Occipital lobe (tissue), 2 donors: ENCODE data around the gene RBM22. TPM values are rescaled to one million over a fixed set of nuclear protein-coding genes. Genes with fewer than 3 reads are reported as not detected.

Source experiments
- DNase-seq: peaks from one replicate; lab custom pipeline; 2025; lab: John Stamatoyannopoulos, UW
- total RNA-seq: library from RNA; depleted of rRNA; stranded (reverse); fragments of >200 nt; gene quantifications from one replicate; pipeline ENCODE4 v1.2.3, GENCODE V29; 2014

Gene RBM22
- total RNA-seq, 1 donor from 2014 or later = 27.6 TPM

GRCh38 chr5:150672237-150672883 is 28.5 kb downstream of the RBM22 start:
- DNase-seq = no peak

- DNase-seq = no peak
Observed at GRCh38 chr5:150671509-150672236, 29.2 kb downstream of the RBM22 start.

DNA sequence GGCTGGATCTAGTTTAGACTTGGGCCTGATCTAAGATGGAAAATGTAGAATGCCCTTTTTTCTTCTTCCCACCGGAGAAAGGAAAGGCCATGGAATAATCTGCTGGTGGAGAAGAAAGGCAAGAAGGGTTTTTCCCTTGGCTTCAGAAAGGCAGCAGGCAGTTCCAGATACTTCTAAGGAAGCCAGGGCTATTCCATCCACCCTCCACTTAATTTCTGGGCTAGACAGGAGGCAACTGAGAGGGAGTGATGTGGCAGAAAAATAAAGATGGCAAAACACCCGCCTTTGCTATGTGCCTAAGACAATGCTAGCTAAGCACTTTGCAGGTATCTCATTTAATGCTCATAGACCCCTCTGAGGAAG is 29.9 kb downstream of the RBM22 start:
- no peak for DNase-seq

- no peak for DNase-seq
Observed at GRCh38 chr5:150670275-150670947, 30.5 kb downstream of the RBM22 start.

DNA sequence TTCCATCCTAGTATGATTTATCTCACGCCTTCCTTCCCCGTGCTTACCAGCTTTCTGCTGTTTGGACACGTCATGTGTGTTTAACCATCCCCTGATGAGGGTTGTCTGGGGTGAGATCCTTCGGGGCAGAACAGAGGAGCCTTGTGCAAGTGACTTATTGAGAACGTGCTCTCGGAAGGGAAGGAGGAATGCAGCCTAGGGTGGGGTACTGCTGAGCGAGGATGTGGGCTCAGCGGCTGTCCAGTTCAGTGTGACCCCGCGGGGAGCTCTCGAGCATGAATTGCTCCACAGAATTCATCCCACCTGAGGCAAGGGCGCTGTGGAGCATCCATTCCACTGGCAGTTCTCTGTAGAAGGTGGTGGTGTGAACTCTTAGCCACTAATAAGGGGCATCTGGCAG is 35.8 kb downstream of the RBM22 start:
- DNase-seq = no peak

DNA sequence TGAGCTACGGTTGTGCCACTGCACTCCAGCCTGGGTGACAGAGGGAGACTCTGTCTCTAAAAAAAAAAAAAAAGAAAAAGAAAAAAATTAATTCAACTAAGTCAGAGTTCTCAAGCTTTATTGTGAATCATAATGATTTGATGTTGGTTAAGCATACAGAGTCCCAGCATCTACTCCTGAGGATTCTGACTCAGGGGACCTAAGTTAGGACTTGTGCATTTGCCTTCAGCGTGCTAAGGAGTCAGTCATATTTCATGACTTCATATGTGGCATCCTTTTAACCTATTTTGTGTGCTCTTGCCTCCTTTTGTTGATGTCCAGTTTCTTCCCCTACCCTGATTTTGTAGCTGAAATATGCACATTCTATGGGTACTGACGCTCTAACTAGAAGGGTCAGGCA is 36.9 kb downstream of the RBM22 start:
- DNase-seq = no peak

- DNase-seq = no peak
Observed at GRCh38 chr5:150662731-150663516, 37.9 kb downstream of the RBM22 start.

DNA sequence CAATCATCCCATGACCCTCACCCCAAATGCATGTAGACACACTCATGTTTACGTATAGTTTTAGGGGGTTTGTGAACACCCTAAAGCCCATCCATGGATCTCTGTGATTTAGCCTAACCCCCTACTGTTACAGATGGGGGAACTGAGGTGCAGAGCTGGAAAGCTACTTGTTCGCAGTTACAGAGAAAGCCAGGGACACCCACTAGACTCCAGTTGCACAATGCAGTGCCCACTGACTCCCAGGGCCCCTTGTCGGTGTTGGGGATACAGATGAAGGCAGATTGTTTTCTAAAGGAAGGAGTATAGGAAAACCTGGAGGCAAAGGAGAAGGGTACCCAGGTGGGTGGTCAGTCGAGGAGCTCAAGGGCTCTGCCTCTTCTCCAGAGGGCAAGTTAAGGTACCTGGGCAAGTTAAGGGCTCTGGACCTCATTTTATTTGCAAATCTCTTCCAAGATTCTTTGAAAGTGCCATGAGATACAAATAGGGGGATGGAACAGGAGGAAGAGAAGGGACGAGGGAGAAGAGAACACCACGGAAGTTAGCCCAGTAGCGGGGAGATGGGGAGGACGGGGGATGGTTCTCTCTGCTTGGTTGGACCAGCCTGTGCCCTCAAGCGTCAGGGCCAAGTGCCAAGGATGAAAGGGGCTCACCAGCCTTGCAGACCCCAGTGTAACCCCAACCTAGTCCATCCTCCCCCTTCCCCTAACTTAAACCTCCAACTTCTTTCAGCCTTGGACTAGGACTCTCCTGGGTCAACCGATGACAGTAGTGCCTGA is 38.9 kb downstream of the RBM22 start:
- no peak for DNase-seq

DNA sequence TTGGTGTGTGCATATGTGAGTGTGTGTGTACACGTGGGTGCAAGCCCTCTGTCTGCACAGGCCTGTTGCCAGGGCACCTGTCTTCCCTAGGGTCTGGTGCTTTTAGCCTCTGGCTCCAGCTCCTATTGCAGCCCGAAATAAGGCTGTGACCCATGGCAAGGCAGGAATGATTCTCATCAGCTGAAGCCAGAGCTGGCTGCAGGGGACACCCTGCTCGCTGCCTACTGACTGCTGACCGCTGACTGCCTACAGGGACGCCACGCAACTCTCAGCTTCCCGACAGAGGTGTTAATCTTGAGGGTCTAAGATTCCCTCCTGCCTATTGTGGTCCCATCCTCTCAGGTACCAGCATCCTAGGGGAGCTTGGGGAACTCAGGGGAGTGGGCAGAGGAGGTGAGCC is 39.8 kb downstream of the RBM22 start, which contains the start of gene MYOZ3:
MYOZ3 (plus strand) TSS at position 166 of the 400 bp plus-strand sequence. CDS start 1,691 bp downstream, outside the sequence.
- DNase-seq = no peak

DNA sequence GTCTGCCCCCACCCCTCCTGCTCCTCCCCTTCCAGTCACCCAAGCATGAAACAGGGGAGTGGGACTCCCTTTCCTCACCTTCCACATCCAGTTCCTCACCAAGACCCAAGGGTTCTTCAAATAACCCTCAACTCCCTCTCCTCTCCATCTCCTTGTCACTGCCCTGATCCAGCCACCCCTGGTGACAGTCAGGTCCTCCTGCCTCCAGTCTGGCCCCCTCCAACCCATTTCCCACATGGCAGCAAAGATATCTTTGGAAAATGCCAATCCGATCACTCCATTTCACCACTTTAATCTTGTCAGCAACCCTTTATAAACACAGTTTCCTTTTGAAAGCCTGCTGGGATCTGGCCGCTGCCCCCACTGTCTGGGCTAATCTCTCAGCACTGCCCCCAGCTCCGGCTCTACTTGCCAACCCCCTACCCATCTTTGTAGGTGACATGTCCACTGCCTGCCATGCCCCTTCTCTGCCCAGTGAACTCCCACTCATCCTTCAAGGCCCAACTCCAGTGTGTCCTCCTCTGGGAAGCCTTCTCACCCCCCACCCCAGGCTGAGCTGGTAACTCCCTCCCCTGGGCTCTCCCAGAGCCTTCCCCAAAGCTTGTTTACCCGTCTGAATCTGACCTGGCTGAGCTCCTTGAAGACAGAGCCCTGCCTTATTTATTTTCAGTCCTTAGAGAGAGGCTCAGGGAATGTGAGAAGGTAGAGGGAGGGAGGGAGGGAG is 40.6 kb downstream of the RBM22 start:
- no peak for DNase-seq

DNA sequence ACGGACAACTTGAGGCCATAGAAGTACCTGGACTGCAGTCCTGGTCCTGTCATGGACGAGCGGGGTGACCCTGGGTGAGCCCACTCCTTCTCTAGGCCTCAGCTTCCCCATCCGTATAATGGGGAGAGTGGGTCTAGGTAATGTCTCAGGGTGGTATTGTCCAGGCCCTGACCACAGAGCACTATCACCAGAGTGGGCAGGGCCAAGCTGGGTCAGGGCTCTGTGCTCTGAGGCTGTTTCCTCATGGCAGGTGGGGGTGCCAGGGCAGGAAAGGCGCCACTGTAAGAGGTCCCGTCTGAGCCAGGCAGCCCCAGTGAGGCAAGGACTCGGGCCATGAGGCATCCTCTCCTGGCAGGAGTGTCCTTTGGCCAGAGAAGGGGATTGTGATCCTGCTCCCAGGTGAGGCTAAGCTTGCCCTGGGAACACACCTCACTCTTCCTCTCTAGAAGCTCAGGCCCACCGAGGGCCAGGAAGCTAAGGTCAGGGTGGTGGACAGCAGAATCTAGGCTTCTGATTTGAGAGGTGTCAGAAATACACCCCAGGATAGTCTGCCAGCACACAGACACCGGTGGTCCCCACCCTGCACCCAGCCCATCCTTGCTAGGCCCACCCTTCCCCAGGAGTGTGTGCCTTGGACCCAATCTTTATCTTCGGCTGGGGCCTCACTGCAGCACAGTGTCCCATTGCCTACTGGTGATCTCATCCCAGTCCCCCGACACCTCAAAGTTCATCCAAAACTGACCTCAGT is 41.3 kb downstream of the RBM22 start:
- DNase-seq = no peak

DNA sequence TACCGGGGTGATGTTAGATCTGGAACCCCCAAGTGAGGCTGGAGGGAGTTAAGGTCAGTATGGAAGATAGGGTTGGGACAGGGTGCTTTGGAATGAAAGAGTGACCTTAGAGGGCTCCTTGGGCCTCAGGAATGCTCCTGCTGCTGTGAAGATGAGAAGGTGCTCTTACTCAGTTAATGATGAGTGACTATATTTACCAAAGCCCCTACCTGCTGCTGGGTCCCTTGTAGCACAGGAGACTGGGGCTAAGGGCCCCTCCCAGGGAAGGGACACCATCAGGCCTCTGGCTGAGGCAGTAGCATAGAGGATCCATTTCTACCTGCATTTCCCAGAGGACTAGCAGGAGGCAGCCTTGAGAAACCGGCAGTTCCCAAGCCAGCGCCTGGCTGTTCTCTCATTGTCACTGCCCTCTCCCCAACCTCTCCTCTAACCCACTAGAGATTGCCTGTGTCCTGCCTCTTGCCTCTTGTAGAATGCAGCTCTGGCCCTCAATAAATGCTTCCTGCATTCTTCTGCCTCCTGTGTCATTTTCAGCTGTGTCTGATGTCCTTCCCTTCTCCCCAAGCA is 42.1 kb downstream of the RBM22 start:
- DNase-seq = no peak

DNA sequence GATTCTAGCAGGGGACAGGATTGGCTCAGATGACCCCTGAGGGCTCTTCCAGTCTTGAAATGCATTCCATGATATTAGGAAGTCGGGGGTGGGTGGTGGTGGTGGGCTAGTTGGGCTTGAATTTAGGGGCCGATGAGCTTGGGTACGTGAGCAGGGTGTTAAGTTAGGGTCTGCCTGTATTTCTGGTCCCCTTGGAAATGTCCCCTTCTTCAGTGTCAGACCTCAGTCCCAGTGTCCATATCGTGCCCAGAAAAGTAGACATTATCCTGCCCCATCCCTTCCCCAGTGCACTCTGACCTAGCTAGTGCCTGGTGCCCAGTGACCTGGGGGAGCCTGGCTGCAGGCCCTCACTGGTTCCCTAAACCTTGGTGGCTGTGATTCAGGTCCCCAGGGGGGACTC is 42.7 kb downstream of the RBM22 start:
- no peak for DNase-seq

- peak; percentile 61 for DNase-seq
Observed at GRCh38 chr5:150656191-150657132, 44.4 kb downstream of the RBM22 start.

- DNase-seq = no peak
Observed at GRCh38 chr5:150655221-150655620, 45.6 kb downstream of the RBM22 start.

DNA sequence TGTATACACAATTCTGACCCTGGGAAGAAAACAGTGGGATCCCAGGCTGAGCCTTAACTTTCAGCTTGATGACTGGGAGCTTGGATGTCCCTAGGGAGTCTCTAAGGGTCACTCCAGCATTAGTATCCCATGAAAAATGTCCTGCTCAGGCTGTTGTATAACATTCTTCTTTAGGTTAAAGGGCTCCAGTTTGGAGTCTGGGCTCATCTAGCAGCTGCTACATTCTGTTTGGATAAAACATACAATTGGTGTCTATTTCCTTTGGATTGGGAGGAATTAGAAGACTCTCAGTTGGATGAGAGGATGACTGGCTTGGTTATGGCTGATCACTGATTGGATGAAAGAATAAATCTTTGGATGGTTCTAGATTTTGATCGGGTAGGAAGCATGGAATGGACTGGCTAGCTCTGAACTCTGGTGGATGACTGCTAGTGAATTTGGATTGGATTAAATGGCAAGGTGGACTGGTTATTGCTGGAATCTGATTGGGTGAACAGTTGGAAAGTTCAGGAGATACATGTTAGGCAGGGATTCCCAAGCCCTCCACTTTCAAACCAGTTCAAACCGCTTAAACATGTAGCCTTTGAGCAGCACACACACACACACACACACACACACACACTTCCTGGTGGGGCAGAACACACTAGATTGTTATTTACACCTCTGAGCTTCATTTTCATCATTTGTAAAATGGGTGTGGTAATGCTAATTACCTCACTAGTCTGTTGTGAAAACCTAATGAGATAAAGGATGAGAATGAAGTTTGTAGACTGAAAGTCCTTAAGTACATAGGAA is 46.9 kb downstream of the RBM22 start:
- DNase-seq = no peak

GRCh38 chr5:150653145-150653761 is 47.6 kb downstream of the RBM22 start:
- DNase-seq = no peak
